ENCODE data around the gene PRCC. TPM values are rescaled to one million over a fixed set of nuclear protein-coding genes. Genes with fewer than 3 reads are reported as not detected.

PRCC gene
- total RNA-seq, 2 experiments from 2014 or later = 68.7 to 99.8 TPM

GRCh38 chr1:156816561-156817328, 49.4 kb downstream of the PRCC start, which contains the start of gene SH2D2A:
SH2D2A (minus strand) TSS chr1:156816848; CDS start chr1:156816708, 140 bp downstream.
- peak within 1 kb of the TSS; percentile 100 for H3K27ac Mint-ChIP-seq
- DNase-seq (peak; percentile 99), ATAC-seq (peak; percentile 86)
- no peaks in the 10 kb centered on the region for H3K9me3 Mint-ChIP-seq (ENCODE audit: low read depth)
- H3K4me1 Mint-ChIP-seq = peaks cover 58% of the 10 kb centered on the region
- peak within 1 kb of the TSS; percentile 95 for H3K4me3 Mint-ChIP-seq
- CTCF ChIA-PET = interaction anchor here (0.6 to 31.5 kb wide), 10 partner anchors 9 to 339 kb away, joined by 3 to 600 read pairs (median 4); partner anchors contain the start of genes INSRR and NTRK1
- H3K36me3 Mint-ChIP-seq = peaks cover 47% of the 10 kb centered on the region
- no peaks in the 10 kb centered on the region for H3K27me3 Mint-ChIP-seq

- peak; percentile 59 for DNase-seq
- peaks cover 3% of the 10 kb centered on the region for H3K36me3 Mint-ChIP-seq
- H3K4me3 Mint-ChIP-seq = no peak overlapping the region
- H3K4me1 Mint-ChIP-seq = peaks cover 34% of the 10 kb centered on the region
- CTCF ChIA-PET = interaction anchor here (1.0 to 3.2 kb wide), 6 partner anchors 11 to 96 kb away, joined by 3 to 29 read pairs (median 6); partner anchors contain the start of genes INSRR and NTRK1
- H3K9me3 Mint-ChIP-seq (ENCODE audit: low read depth) = no peaks in the 10 kb centered on the region
- H3K27ac Mint-ChIP-seq = no peak overlapping the region
- no peaks in the 10 kb centered on the region for H3K27me3 Mint-ChIP-seq
- ATAC-seq = peak; percentile 62
Observed at GRCh38 chr1:156821801-156822200, 54.5 kb downstream of the PRCC start.

GRCh38 chr1:156822680-156823079, 55.3 kb downstream of the PRCC start:
- Mint-ChIP-seq H3K27me3 (no peaks in the 10 kb centered on the region), H3K36me3 (peaks cover 3% of the 10 kb centered on the region), H3K9me3 (ENCODE audit: low read depth) (no peaks in the 10 kb centered on the region), H3K4me3 (no peak overlapping the region), H3K4me1 (peaks cover 29% of the 10 kb centered on the region), H3K27ac (no peak overlapping the region)
- no peak for ATAC-seq
- DNase-seq = no peak
- CTCF ChIA-PET = interaction anchor here (0.8 to 3.2 kb wide), 6 partner anchors 11 to 97 kb away, joined by 3 to 29 read pairs (median 6); partner anchors contain the start of genes INSRR and NTRK1

GRCh38 chr1:156823210-156823790, 56.0 kb downstream of the PRCC start:
- Mint-ChIP-seq H3K36me3 (peaks cover 3% of the 10 kb centered on the region), H3K9me3 (ENCODE audit: low read depth) (no peaks in the 10 kb centered on the region), H3K4me3 (no peak overlapping the region), H3K27me3 (no peaks in the 10 kb centered on the region), H3K27ac (no peak overlapping the region), H3K4me1 (peaks cover 24% of the 10 kb centered on the region)
- CTCF ChIA-PET = interaction anchor here (1.2 to 3.8 kb wide), 4 partner anchors 9 to 37 kb away, joined by 4 to 29 read pairs (median 19); partner anchors contain the start of genes INSRR and NTRK1
- ATAC-seq (no peak), DNase-seq (no peak)

GRCh38 chr1:156826630-156827029, 59.3 kb downstream of the PRCC start:
- Mint-ChIP-seq H3K27me3 (peaks cover 5% of the 10 kb centered on the region), H3K4me1 (peaks cover 13% of the 10 kb centered on the region), H3K36me3 (no peaks in the 10 kb centered on the region), H3K27ac (no peak overlapping the region), H3K4me3 (no peak overlapping the region), H3K9me3 (ENCODE audit: low read depth) (no peaks in the 10 kb centered on the region)
- ATAC-seq (no peak), DNase-seq (no peak)
- CTCF ChIA-PET = interaction anchor here (0.5 to 5.6 kb wide), 6 partner anchors 11 to 63 kb away, joined by 3 to 58 read pairs (median 6); partner anchors contain the start of gene NTRK1

- DNase-seq (no peak), ATAC-seq (no peak)
- peaks cover 1% of the 10 kb centered on the region for H3K4me1 Mint-ChIP-seq
- CTCF ChIA-PET = interaction anchor here (0.8 to 5.6 kb wide), 3 partner anchors 9 to 70 kb away, joined by 3 to 58 read pairs (median 3); no protein-coding TSS in a partner anchor
- no peaks in the 10 kb centered on the region for H3K9me3 Mint-ChIP-seq (ENCODE audit: low read depth)
- H3K27ac Mint-ChIP-seq = no peak overlapping the region
- H3K4me3 Mint-ChIP-seq = no peak overlapping the region
- no peaks in the 10 kb centered on the region for H3K36me3 Mint-ChIP-seq
- H3K27me3 Mint-ChIP-seq = peaks cover 5% of the 10 kb centered on the region
Observed at GRCh38 chr1:156828400-156829124, 61.2 kb downstream of the PRCC start.

- Mint-ChIP-seq H3K27ac (no peak overlapping the region), H3K9me3 (ENCODE audit: low read depth) (no peaks in the 10 kb centered on the region), H3K27me3 (peaks cover 7% of the 10 kb centered on the region), H3K4me3 (no peak overlapping the region), H3K36me3 (no peaks in the 10 kb centered on the region), H3K4me1 (peaks cover 35% of the 10 kb centered on the region)
- DNase-seq = no peak
- CTCF ChIA-PET = interaction anchor here (2.1 to 8.4 kb wide), 3 partner anchors 10 to 27 kb away, joined by 8 to 233 read pairs (median 13); partner anchors contain the start of genes INSRR and NTRK1
- no peak for ATAC-seq
Observed at GRCh38 chr1:156832434-156832833, 65.1 kb downstream of the PRCC start.

GRCh38 chr1:156833603-156834002, 66.3 kb downstream of the PRCC start:
- Mint-ChIP-seq H3K27ac (no peak overlapping the region), H3K36me3 (no peaks in the 10 kb centered on the region), H3K27me3 (peaks cover 9% of the 10 kb centered on the region), H3K4me3 (no peak overlapping the region), H3K9me3 (ENCODE audit: low read depth) (no peaks in the 10 kb centered on the region), H3K4me1 (peaks cover 38% of the 10 kb centered on the region)
- CTCF ChIA-PET = interaction anchor here (1.0 to 8.4 kb wide), 10 partner anchors 11 to 321 kb away, joined by 3 to 233 read pairs (median 4); partner anchors contain the start of genes INSRR, NTRK1 and SH2D2A
- no peak for DNase-seq
- peak; percentile 50 for ATAC-seq

- CTCF ChIA-PET = interaction anchor here (1.0 to 8.4 kb wide), 10 partner anchors 12 to 321 kb away, joined by 3 to 233 read pairs (median 4); partner anchors contain the start of genes INSRR, NTRK1 and SH2D2A
- H3K9me3 Mint-ChIP-seq (ENCODE audit: low read depth) = no peaks in the 10 kb centered on the region
- H3K4me1 Mint-ChIP-seq = peaks cover 42% of the 10 kb centered on the region
- ATAC-seq (no peak), DNase-seq (no peak)
- no peaks in the 10 kb centered on the region for H3K36me3 Mint-ChIP-seq
- H3K27ac Mint-ChIP-seq = no peak overlapping the region
- no peak overlapping the region for H3K4me3 Mint-ChIP-seq
- peaks cover 11% of the 10 kb centered on the region for H3K27me3 Mint-ChIP-seq
Observed at GRCh38 chr1:156834322-156834721, 67.0 kb downstream of the PRCC start.

GRCh38 chr1:156836041-156836654, 68.8 kb downstream of the PRCC start:
- Mint-ChIP-seq H3K27ac (peak overlapping the region; percentile 54), H3K36me3 (no peaks in the 10 kb centered on the region), H3K9me3 (ENCODE audit: low read depth) (no peaks in the 10 kb centered on the region), H3K4me3 (no peak overlapping the region), H3K4me1 (peaks cover 42% of the 10 kb centered on the region), H3K27me3 (peaks cover 14% of the 10 kb centered on the region)
- CTCF ChIA-PET = interaction anchor here (0.7 to 8.4 kb wide), 10 partner anchors 8 to 146 kb away, joined by 3 to 233 read pairs (median 22); partner anchors contain the start of genes INSRR, MRPL24, NTRK1 and SH2D2A
- peak; percentile 52 for ATAC-seq
- peak; percentile 63 for DNase-seq

GRCh38 chr1:156836892-156837291, 69.6 kb downstream of the PRCC start:
- Mint-ChIP-seq H3K4me1 (peaks cover 42% of the 10 kb centered on the region), H3K4me3 (no peak overlapping the region), H3K27ac (no peak overlapping the region), H3K27me3 (peaks cover 12% of the 10 kb centered on the region), H3K36me3 (no peaks in the 10 kb centered on the region), H3K9me3 (ENCODE audit: low read depth) (no peaks in the 10 kb centered on the region)
- DNase-seq (no peak), ATAC-seq (no peak)
- CTCF ChIA-PET = interaction anchor here (0.7 to 8.4 kb wide), 16 partner anchors 9 to 219 kb away, joined by 3 to 233 read pairs (median 18); partner anchors contain the start of genes INSRR, MRPL24, NTRK1 and SH2D2A

GRCh38 chr1:156838972-156839371, 71.6 kb downstream of the PRCC start:
- Mint-ChIP-seq H3K4me1 (peaks cover 37% of the 10 kb centered on the region), H3K27ac (no peak overlapping the region), H3K4me3 (no peak overlapping the region)

More at GRCh38 chr1:156838972-156839371, 71.6 kb downstream of the PRCC start:
- H3K27me3 Mint-ChIP-seq = peaks cover 28% of the 10 kb centered on the region
- peak; percentile 66 for DNase-seq
- H3K36me3 Mint-ChIP-seq = no peaks in the 10 kb centered on the region
- CTCF ChIA-PET = interaction anchor here (0.6 to 8.4 kb wide), 38 partner anchors 10 to 1493 kb away, joined by 3 to 233 read pairs (median 5); partner anchors contain the start of genes INSRR, ISG20L2, NTRK1 and PEAR1
- H3K9me3 Mint-ChIP-seq (ENCODE audit: low read depth) = no peaks in the 10 kb centered on the region
- ATAC-seq = peak; percentile 60

Data from activated CD8-positive, alpha-beta memory T cell treated with anti-CD3 and anti-CD28 coated beads, Interleukin-2, amount 10 ng/mL, durations not matched to agents 7 days and 5 days (primary cell).